Neural crest cell (in vitro differentiated cells): Measurements from ENCODE around the gene ENGASE. TPM values are rescaled to one million over a fixed set of nuclear protein-coding genes. Genes with fewer than 3 reads are reported as not detected.

Source experiments
- DNase-seq: peaks from one replicate; pipeline ENCODE4 v3.0.0; 2021; ENCODE audit warnings: low read depth, mixed read lengths, low spot score
- H3K27ac Mint-ChIP-seq: one replicate; pipeline ENCODE4 v1.8.0; 2021; ENCODE audit warnings: mild to moderate bottlenecking, mixed read lengths; ENCODE audit not compliant: unreplicated experiment
- H3K27me3 Mint-ChIP-seq: 2 replicates; pipeline ENCODE4 v1.8.0; 2021; ENCODE audit warnings: low read depth, mild to moderate bottlenecking, mixed read lengths
- H3K36me3 Mint-ChIP-seq: 2 replicates; pipeline ENCODE4 v1.8.0; 2021; ENCODE audit warnings: low read depth, mild to moderate bottlenecking, mixed read lengths
- H3K4me1 Mint-ChIP-seq: 2 replicates; pipeline ENCODE4 v1.8.0; 2021; ENCODE audit warnings: mixed read lengths
- H3K4me3 Mint-ChIP-seq: one replicate; pipeline ENCODE4 v1.8.0; 2021; ENCODE audit warnings: mild to moderate bottlenecking, mixed read lengths
- H3K9me3 Mint-ChIP-seq: 2 replicates; pipeline ENCODE4 v1.8.0; 2021; ENCODE audit warnings: mixed read lengths
- CTCF ChIP-seq: fragments of 200-600 bp; sonication (generic); conservative IDR thresholded peaks from 2 replicates; pipeline ENCODE4 v1.5.0; 2021; ENCODE audit warnings: antibody characterized with exemption, mild to moderate bottlenecking
- total RNA-seq: library from RNA; stranded (reverse); gene quantifications from 2 replicates; pipeline ENCODE4 v1.2.1, GENCODE V29; 2021

Gene ENGASE
- total RNA-seq, 1 donor from 2014 or later = 52.6 TPM

- Mint-ChIP-seq H3K4me3 (no peak overlapping the region), H3K36me3 (no peaks in the 10 kb centered on the region), H3K9me3 (no peaks in the 10 kb centered on the region), H3K27me3 (no peaks in the 10 kb centered on the region), H3K4me1 (peaks cover 4% of the 10 kb centered on the region), H3K27ac (no peak overlapping the region)
- DNase-seq = peak; percentile 90
- TF ChIP-seq CTCF = peak; percentile 93
These were observed 13.0 kb downstream of the ENGASE start for GRCh38 chr17:79087428-79088143.

- Mint-ChIP-seq H3K36me3 (no peaks in the 10 kb centered on the region), H3K9me3 (no peaks in the 10 kb centered on the region), H3K4me1 (peaks cover 4% of the 10 kb centered on the region), H3K27ac (no peak overlapping the region), H3K27me3 (no peaks in the 10 kb centered on the region), H3K4me3 (no peak overlapping the region)
- DNase-seq = no peak
- TF ChIP-seq CTCF = no peak
These were observed 13.8 kb downstream of the ENGASE start for GRCh38 chr17:79088247-79088996.

GRCh38 chr17:79088997-79089328, 14.3 kb downstream of the ENGASE start:
- Mint-ChIP-seq H3K27me3 (no peaks in the 10 kb centered on the region), H3K4me3 (no peak overlapping the region), H3K4me1 (peaks cover 4% of the 10 kb centered on the region), H3K36me3 (no peaks in the 10 kb centered on the region), H3K9me3 (no peaks in the 10 kb centered on the region), H3K27ac (no peak overlapping the region)
- no peak for TF ChIP-seq CTCF
- no peak for DNase-seq

GRCh38 chr17:79089720-79090442, 15.3 kb downstream of the ENGASE start:
- Mint-ChIP-seq H3K27ac (no peak overlapping the region), H3K4me3 (no peak overlapping the region), H3K4me1 (peaks cover 4% of the 10 kb centered on the region), H3K9me3 (no peaks in the 10 kb centered on the region), H3K27me3 (no peaks in the 10 kb centered on the region), H3K36me3 (no peaks in the 10 kb centered on the region)
- no peak for TF ChIP-seq CTCF
- no peak for DNase-seq

- Mint-ChIP-seq H3K36me3 (no peaks in the 10 kb centered on the region), H3K4me1 (peaks cover 4% of the 10 kb centered on the region), H3K27ac (peak overlapping the region; percentile 71), H3K4me3 (no peak overlapping the region), H3K27me3 (no peaks in the 10 kb centered on the region), H3K9me3 (no peaks in the 10 kb centered on the region)
- no peak for TF ChIP-seq CTCF
- no peak for DNase-seq
These were observed 16.0 kb downstream of the ENGASE start for GRCh38 chr17:79090443-79091225.
